ENCODE measurements around the gene GALNT11.
"Not testable (repeated sequence)": the region's sequence is repeated elsewhere in the genome, so short reads cannot be mapped to it uniquely, and the experiment has no call there.

The GALNT11 gene

GRCh38 chr7:152027491-152028365 is 2.3 kb downstream of the GALNT11 start:
- DNase-seq (ENCODE audit: low spot score), result not testable (repeated sequence)

- DNase-seq (ENCODE audit: low spot score), result not testable (repeated sequence)
Measured at GRCh38 chr7:152030059-152030458, 4.6 kb downstream of the GALNT11 start.

GRCh38 chr7:152030639-152031038 is 5.2 kb downstream of the GALNT11 start:
- not testable (repeated sequence) for DNase-seq (ENCODE audit: low spot score)

GRCh38 chr7:152035817-152036216 is 10.3 kb downstream of the GALNT11 start:
- DNase-seq (ENCODE audit: low spot score), result no peak

GRCh38 chr7:152038410-152038809 is 12.9 kb downstream of the GALNT11 start:
- DNase-seq (ENCODE audit: low spot score), result not testable (repeated sequence)

GRCh38 chr7:152043086-152043485 is 17.6 kb downstream of the GALNT11 start:
- not testable (repeated sequence) for DNase-seq (ENCODE audit: low spot score)

- not testable (repeated sequence) for DNase-seq (ENCODE audit: low spot score)
Measured at GRCh38 chr7:152044909-152045308, 19.4 kb downstream of the GALNT11 start.

- DNase-seq (ENCODE audit: low spot score), result no peak
Measured at GRCh38 chr7:152046531-152046930, 21.1 kb downstream of the GALNT11 start.

GRCh38 chr7:152048051-152048450 is 22.6 kb downstream of the GALNT11 start:
- no peak for DNase-seq (ENCODE audit: low spot score)

GRCh38 chr7:152050547-152050971 is 25.1 kb downstream of the GALNT11 start:
- DNase-seq (ENCODE audit: low spot score), result no peak

- DNase-seq (ENCODE audit: low spot score), result no peak
Measured at GRCh38 chr7:152051968-152052367, 26.5 kb downstream of the GALNT11 start.

- DNase-seq (ENCODE audit: low spot score), result no peak
Measured at GRCh38 chr7:152052771-152053170, 27.3 kb downstream of the GALNT11 start.

- DNase-seq (ENCODE audit: low spot score), result no peak
Measured at GRCh38 chr7:152054367-152055230, 29.1 kb downstream of the GALNT11 start.

GRCh38 chr7:152056621-152057274 is 31.3 kb downstream of the GALNT11 start:
- no peak for DNase-seq (ENCODE audit: low spot score)

GRCh38 chr7:152059311-152059710 is 33.8 kb downstream of the GALNT11 start:
- DNase-seq (ENCODE audit: low spot score), result no peak

GRCh38 chr7:152061086-152061485 is 35.6 kb downstream of the GALNT11 start:
- DNase-seq (ENCODE audit: low spot score), result not testable (repeated sequence)

GRCh38 chr7:152063192-152063591 is 37.7 kb downstream of the GALNT11 start:
- DNase-seq (ENCODE audit: low spot score), result not testable (repeated sequence)

GRCh38 chr7:152063821-152064220 is 38.3 kb downstream of the GALNT11 start:
- DNase-seq (ENCODE audit: low spot score), result not testable (repeated sequence)

- DNase-seq (ENCODE audit: low spot score), result not testable (repeated sequence)
Measured at GRCh38 chr7:152065800-152066344, 40.4 kb downstream of the GALNT11 start.

- DNase-seq (ENCODE audit: low spot score), result no peak
Measured at GRCh38 chr7:152072421-152072820, 46.9 kb downstream of the GALNT11 start.

- no peak for DNase-seq (ENCODE audit: low spot score)
Measured at GRCh38 chr7:152073352-152073751, 47.9 kb downstream of the GALNT11 start.

GRCh38 chr7:152074673-152075072 is 49.2 kb downstream of the GALNT11 start:
- DNase-seq (ENCODE audit: low spot score), result no peak

All from hepatic stellate cell (primary cell).